Measurements from ENCODE around the gene NUDC. TPM values are rescaled to one million over a fixed set of nuclear protein-coding genes. Genes with fewer than 3 reads are reported as not detected.

The NUDC gene
- total and polyA plus RNA-seq, 12 donors, result 48.9 to 95.9 (median 62.8) TPM

- Histone ChIP-seq H3K4me1 (peaks cover 0 to 27% (median 4%) of the 10 kb centered on the region in 9 donors), H3K27me3 (no peaks in the 10 kb centered on the region), H3K4me3 (no peak overlapping the region), H3K36me3 (peaks cover 0 to 9% (median 0%) of the 10 kb centered on the region in 9 donors), H3K27ac (no peak overlapping the region), H3K9me3 (no peaks in the 10 kb centered on the region)
- TF ChIP-seq, protein P1, sequence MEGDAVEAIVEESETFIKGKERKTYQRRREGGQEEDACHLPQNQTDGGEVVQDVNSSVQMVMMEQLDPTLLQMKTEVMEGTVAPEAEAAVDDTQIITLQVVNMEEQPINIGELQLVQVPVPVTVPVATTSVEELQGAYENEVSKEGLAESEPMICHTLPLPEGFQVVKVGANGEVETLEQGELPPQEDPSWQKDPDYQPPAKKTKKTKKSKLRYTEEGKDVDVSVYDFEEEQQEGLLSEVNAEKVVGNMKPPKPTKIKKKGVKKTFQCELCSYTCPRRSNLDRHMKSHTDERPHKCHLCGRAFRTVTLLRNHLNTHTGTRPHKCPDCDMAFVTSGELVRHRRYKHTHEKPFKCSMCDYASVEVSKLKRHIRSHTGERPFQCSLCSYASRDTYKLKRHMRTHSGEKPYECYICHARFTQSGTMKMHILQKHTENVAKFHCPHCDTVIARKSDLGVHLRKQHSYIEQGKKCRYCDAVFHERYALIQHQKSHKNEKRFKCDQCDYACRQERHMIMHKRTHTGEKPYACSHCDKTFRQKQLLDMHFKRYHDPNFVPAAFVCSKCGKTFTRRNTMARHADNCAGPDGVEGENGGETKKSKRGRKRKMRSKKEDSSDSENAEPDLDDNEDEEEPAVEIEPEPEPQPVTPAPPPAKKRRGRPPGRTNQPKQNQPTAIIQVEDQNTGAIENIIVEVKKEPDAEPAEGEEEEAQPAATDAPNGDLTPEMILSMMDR (IDR thresholded peaks at IDR 0.05), result no peak
- ATAC-seq (no peak), DNase-seq (no peak)
- intact Hi-C loops (cut with DNase I), result no loop called here
- 75 to 76% methylated on average over 4 of the region's 4 CpGs for WGBS, 2 donors
These were observed 11.0 kb upstream of the NUDC start for GRCh38 chr1:26910343-26911160.

- peaks cover 0 to 28% (median 4%) of the 10 kb centered on the region in 9 donors for H3K4me1 ChIP-seq
- TF ChIP-seq, protein P1 (IDR thresholded peaks at IDR 0.05), result no peak
- H3K9me3 ChIP-seq, result no peaks in the 10 kb centered on the region
- peak overlapping the region in 3 of 10 donors; percentile 56 to 59 (median 59) for H3K4me3 ChIP-seq
- peaks cover 0 to 9% (median 0%) of the 10 kb centered on the region in 9 donors for H3K36me3 ChIP-seq
- H3K27ac ChIP-seq, result no peak overlapping the region
- intact Hi-C loops (cut with DNase I), result no loop called here
- DNase-seq, result no peak
- no peaks in the 10 kb centered on the region for H3K27me3 ChIP-seq
- no peak for ATAC-seq
- 83 to 94% methylated on average over 8 of the region's 8 CpGs for WGBS, 2 donors
These were observed 10.0 kb upstream of the NUDC start for GRCh38 chr1:26911399-26912146.

DNA sequence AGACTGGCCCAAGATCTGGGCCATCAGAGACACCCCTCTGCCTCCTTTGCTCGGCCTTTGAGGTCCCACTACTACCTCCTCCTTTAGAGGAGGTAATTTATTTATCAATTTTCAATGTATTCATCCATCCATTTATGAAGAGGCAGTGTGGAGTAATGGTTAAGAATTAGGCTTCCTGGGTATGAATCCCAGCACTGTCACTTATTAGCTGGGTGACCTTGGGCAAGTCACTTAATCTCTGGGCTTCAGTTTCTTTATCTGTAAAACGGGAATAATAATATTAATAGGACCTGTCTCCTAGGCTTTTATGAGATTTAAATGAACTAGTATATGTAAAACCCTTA lies 9.4 kb upstream of the NUDC start:
- peaks cover 0 to 9% (median 0%) of the 10 kb centered on the region in 9 donors for H3K36me3 ChIP-seq
- TF ChIP-seq, protein P1 (IDR thresholded peaks at IDR 0.05), result no peak
- peak overlapping the region in 9 of 10 donors; percentile 34 to 59 (median 56) for H3K4me3 ChIP-seq
- peaks cover 0 to 28% (median 4%) of the 10 kb centered on the region in 9 donors for H3K4me1 ChIP-seq
- no peaks in the 10 kb centered on the region for H3K9me3 ChIP-seq
- intact Hi-C loops (cut with DNase I), result no loop called here
- no peaks in the 10 kb centered on the region for H3K27me3 ChIP-seq
- H3K27ac ChIP-seq, result peak overlapping the region in 1 of 10 donors; percentile 95
- 36 to 68% methylated on average over 2 of the region's 2 CpGs for WGBS, 2 donors
- DNase-seq (no peak), ATAC-seq (no peak)

- Histone ChIP-seq H3K36me3 (peaks cover 0 to 9% (median 0%) of the 10 kb centered on the region in 9 donors), H3K4me1 (peaks cover 0 to 28% (median 4%) of the 10 kb centered on the region in 9 donors), H3K27ac (peak overlapping the region; percentile 81 to 96 (median 94)), H3K27me3 (no peaks in the 10 kb centered on the region), H3K4me3 (peak overlapping the region; percentile 31 to 59 (median 52)), H3K9me3 (no peaks in the 10 kb centered on the region)
- peak in 6 of 8 donors; percentile 0 to 16 (median 5) for ATAC-seq
- no peak for DNase-seq
- intact Hi-C loops (cut with DNase I), result no loop called here
- TF ChIP-seq, protein P1 (IDR thresholded peaks at IDR 0.05), result no peak
- 39 to 50% methylated on average over 5 of the region's 5 CpGs for WGBS, 2 donors
These were observed 8.2 kb upstream of the NUDC start for GRCh38 chr1:26913389-26913753.
